SKM-1 (cell line): Measurements from ENCODE around the gene KBTBD4.
"Not testable (repeated sequence)": the region's sequence is repeated elsewhere in the genome, so short reads cannot be mapped to it uniquely, and the experiment has no call there.

Source experiments
- DNase-seq: peaks from one replicate; lab custom pipeline; 2025; ENCODE audit not compliant: unreplicated experiment; lab: John Stamatoyannopoulos, UW

KBTBD4 gene

GRCh38 chr11:47562393-47562792 lies 16.4 kb downstream of the KBTBD4 start:
- not testable (repeated sequence) for DNase-seq

- DNase-seq: no peak
These were observed 18.3 kb downstream of the KBTBD4 start for GRCh38 chr11:47560426-47560825.

GRCh38 chr11:47558695-47559094 lies 20.1 kb downstream of the KBTBD4 start:
- no peak for DNase-seq

- DNase-seq: not testable (repeated sequence)
These were observed 21.8 kb downstream of the KBTBD4 start for GRCh38 chr11:47557004-47557403.

GRCh38 chr11:47553406-47553743 lies 25.4 kb downstream of the KBTBD4 start:
- no peak for DNase-seq

- DNase-seq: peak; percentile 76
These were observed 26.0 kb downstream of the KBTBD4 start, which contains the start of gene CELF1 for GRCh38 chr11:47552566-47553405. TSS of gene CELF1 (minus strand) at chr11:47553132. CDS start at chr11:47499523, 53,609 bp downstream.

GRCh38 chr11:47552056-47552565 lies 26.7 kb downstream of the KBTBD4 start:
- peak; percentile 18 for DNase-seq

- peak; percentile 20 for DNase-seq
These were observed 27.7 kb downstream of the KBTBD4 start for GRCh38 chr11:47551086-47551485.

GRCh38 chr11:47550288-47551047 lies 28.3 kb downstream of the KBTBD4 start:
- no peak for DNase-seq

GRCh38 chr11:47546274-47546673 lies 32.5 kb downstream of the KBTBD4 start:
- DNase-seq: not testable (repeated sequence)

GRCh38 chr11:47545298-47545697 lies 33.5 kb downstream of the KBTBD4 start:
- no peak for DNase-seq

GRCh38 chr11:47541070-47541469 lies 37.7 kb downstream of the KBTBD4 start:
- DNase-seq: no peak

GRCh38 chr11:47539681-47540039 lies 39.1 kb downstream of the KBTBD4 start:
- DNase-seq: no peak

GRCh38 chr11:47538741-47539565 lies 39.8 kb downstream of the KBTBD4 start:
- DNase-seq: no peak

- DNase-seq: no peak
These were observed 41.9 kb downstream of the KBTBD4 start for GRCh38 chr11:47536915-47537314.

GRCh38 chr11:47534704-47535251 lies 44.0 kb downstream of the KBTBD4 start:
- DNase-seq: no peak

GRCh38 chr11:47533690-47534151 lies 45.0 kb downstream of the KBTBD4 start:
- DNase-seq: no peak

- DNase-seq: no peak
These were observed 46.1 kb downstream of the KBTBD4 start for GRCh38 chr11:47532597-47533213.

- no peak for DNase-seq
These were observed 47.1 kb downstream of the KBTBD4 start for GRCh38 chr11:47531666-47532065.

GRCh38 chr11:47530721-47531120 lies 48.0 kb downstream of the KBTBD4 start:
- not testable (repeated sequence) for DNase-seq
